SK-N-SH treated with all-trans-retinoic acid at 6 μM for 48 hours (cell line): ENCODE measurements around the gene UNC5B.

Source experiments
- ATAC-seq: fragments of 200-7000 bp; cut with Tn5 transposase; 3 replicates; pipeline ENCODE4 v1.9.1; 2020; ENCODE audit warnings: mild to moderate bottlenecking, moderate library complexity
- ARNTL ChIP-seq: fragments of 450-650 bp; formaldehyde crosslinking; IDR thresholded peaks from 2 replicates; pipeline ENCODE4 v1.5.0; 2020; ENCODE audit warnings: low read depth, mild to moderate bottlenecking, moderate library complexity, borderline replicate concordance
- BACH2 ChIP-seq: fragments of 250-450 bp; sonication (Bioruptor Pico); IDR thresholded peaks from 2 replicates; pipeline ENCODE4 v1.9.0; 2021; ENCODE audit warnings: mild to moderate bottlenecking, borderline replicate concordance
- CREB5 ChIP-seq: fragments of 250-450 bp; sonication (Bioruptor Pico); IDR thresholded peaks from 2 replicates; pipeline ENCODE4 v1.5.1; 2020; ENCODE audit warnings: low read depth, mild to moderate bottlenecking, moderate library complexity
- CSDC2 ChIP-seq: fragments of 250-450 bp; sonication (Bioruptor Pico); IDR thresholded peaks from 2 replicates; pipeline ENCODE4 v1.5.0; 2020; ENCODE audit warnings: mild to moderate bottlenecking, moderate library complexity
- CSRNP3 ChIP-seq: fragments of 250-450 bp; sonication (Bioruptor Pico); IDR thresholded peaks from 2 replicates; pipeline ENCODE4 v1.5.1; 2021; ENCODE audit warnings: mild to moderate bottlenecking, moderate library complexity
- ISL1 ChIP-seq: fragments of 250-450 bp; sonication (Bioruptor Pico); IDR thresholded peaks from 2 replicates; pipeline ENCODE4 v2.1.2; 2022; ENCODE audit warnings: mild to moderate bottlenecking, moderate library complexity
- OSR1 ChIP-seq: fragments of 250-450 bp; sonication (Bioruptor Pico); IDR thresholded peaks from 2 replicates; pipeline ENCODE4 v1.8.0; 2022; ENCODE audit warnings: moderate library complexity, mild to moderate bottlenecking, inconsistent platforms
- PPARA ChIP-seq: fragments of 250-450 bp; sonication (Bioruptor Pico); IDR thresholded peaks from 2 replicates; pipeline ENCODE4 v1.5.0; 2020; ENCODE audit warnings: mild to moderate bottlenecking, borderline replicate concordance
- RARB ChIP-seq: fragments of 250-450 bp; sonication (Bioruptor Pico); IDR thresholded peaks from 2 replicates; pipeline ENCODE4 v1.8.0; 2021; ENCODE audit warnings: mild to moderate bottlenecking, moderate library complexity
- TCF4 ChIP-seq: fragments of 250-450 bp; sonication (Bioruptor Pico); IDR thresholded peaks from 2 replicates; pipeline ENCODE4 v1.8.0; 2021; ENCODE audit warnings: mild to moderate bottlenecking, moderate library complexity, borderline replicate concordance
- ZC3H10 ChIP-seq: fragments of 250-450 bp; sonication (Bioruptor Pico); IDR thresholded peaks from 2 replicates; pipeline ENCODE4 v1.5.1; 2021; ENCODE audit warnings: mild to moderate bottlenecking, moderate library complexity
- ZFP3 ChIP-seq: fragments of 250-450 bp; sonication (Bioruptor Pico); IDR thresholded peaks from 2 replicates; pipeline ENCODE4 v1.5.0; 2020; ENCODE audit warnings: mild to moderate bottlenecking, moderate library complexity
- ZFP30 ChIP-seq: fragments of 450-650 bp; formaldehyde crosslinking; IDR thresholded peaks from 2 replicates; pipeline ENCODE4 v1.5.0; 2022; ENCODE audit warnings: mild to moderate bottlenecking, moderate library complexity
- ZNF565 ChIP-seq: fragments of 450-650 bp; formaldehyde crosslinking; conservative IDR thresholded peaks from 2 replicates; pipeline ENCODE4 v1.5.0; 2020; ENCODE audit warnings: low read depth, mild to moderate bottlenecking, moderate library complexity
- ZNF70 ChIP-seq: fragments of 450-650 bp; formaldehyde crosslinking; IDR thresholded peaks from 2 replicates; pipeline ENCODE4 v1.5.0; 2020; ENCODE audit warnings: mild to moderate bottlenecking, moderate library complexity
- ZNF8 ChIP-seq: fragments of 450-650 bp; formaldehyde crosslinking; IDR thresholded peaks from 2 replicates; pipeline ENCODE4 v1.5.0; 2020; ENCODE audit warnings: mild to moderate bottlenecking, moderate library complexity
- TF ChIP-seq, protein P1 (sequence below): fragments of 250-450 bp; sonication (Bioruptor Pico); IDR thresholded peaks from 2 replicates; pipeline ENCODE4 v1.5.0; 2020; ENCODE audit warnings: mild to moderate bottlenecking, moderate library complexity
- TF ChIP-seq, protein P2 (sequence below): fragments of 250-450 bp; sonication (Bioruptor Pico); IDR thresholded peaks from 2 replicates; pipeline ENCODE4 v1.8.0; 2020; ENCODE audit warnings: mild to moderate bottlenecking, moderate library complexity, borderline replicate concordance

Gene UNC5B

GRCh38 chr10:71245420-71246325 is 33.3 kb downstream of the UNC5B start:
- ATAC-seq: no peak
- TF ChIP-seq, protein P1, sequence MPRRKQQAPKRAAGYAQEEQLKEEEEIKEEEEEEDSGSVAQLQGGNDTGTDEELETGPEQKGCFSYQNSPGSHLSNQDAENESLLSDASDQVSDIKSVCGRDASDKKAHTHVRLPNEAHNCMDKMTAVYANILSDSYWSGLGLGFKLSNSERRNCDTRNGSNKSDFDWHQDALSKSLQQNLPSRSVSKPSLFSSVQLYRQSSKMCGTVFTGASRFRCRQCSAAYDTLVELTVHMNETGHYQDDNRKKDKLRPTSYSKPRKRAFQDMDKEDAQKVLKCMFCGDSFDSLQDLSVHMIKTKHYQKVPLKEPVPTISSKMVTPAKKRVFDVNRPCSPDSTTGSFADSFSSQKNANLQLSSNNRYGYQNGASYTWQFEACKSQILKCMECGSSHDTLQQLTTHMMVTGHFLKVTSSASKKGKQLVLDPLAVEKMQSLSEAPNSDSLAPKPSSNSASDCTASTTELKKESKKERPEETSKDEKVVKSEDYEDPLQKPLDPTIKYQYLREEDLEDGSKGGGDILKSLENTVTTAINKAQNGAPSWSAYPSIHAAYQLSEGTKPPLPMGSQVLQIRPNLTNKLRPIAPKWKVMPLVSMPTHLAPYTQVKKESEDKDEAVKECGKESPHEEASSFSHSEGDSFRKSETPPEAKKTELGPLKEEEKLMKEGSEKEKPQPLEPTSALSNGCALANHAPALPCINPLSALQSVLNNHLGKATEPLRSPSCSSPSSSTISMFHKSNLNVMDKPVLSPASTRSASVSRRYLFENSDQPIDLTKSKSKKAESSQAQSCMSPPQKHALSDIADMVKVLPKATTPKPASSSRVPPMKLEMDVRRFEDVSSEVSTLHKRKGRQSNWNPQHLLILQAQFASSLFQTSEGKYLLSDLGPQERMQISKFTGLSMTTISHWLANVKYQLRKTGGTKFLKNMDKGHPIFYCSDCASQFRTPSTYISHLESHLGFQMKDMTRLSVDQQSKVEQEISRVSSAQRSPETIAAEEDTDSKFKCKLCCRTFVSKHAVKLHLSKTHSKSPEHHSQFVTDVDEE (CRISPR knock-in tag): no peak
- TF ChIP-seq, protein P2, sequence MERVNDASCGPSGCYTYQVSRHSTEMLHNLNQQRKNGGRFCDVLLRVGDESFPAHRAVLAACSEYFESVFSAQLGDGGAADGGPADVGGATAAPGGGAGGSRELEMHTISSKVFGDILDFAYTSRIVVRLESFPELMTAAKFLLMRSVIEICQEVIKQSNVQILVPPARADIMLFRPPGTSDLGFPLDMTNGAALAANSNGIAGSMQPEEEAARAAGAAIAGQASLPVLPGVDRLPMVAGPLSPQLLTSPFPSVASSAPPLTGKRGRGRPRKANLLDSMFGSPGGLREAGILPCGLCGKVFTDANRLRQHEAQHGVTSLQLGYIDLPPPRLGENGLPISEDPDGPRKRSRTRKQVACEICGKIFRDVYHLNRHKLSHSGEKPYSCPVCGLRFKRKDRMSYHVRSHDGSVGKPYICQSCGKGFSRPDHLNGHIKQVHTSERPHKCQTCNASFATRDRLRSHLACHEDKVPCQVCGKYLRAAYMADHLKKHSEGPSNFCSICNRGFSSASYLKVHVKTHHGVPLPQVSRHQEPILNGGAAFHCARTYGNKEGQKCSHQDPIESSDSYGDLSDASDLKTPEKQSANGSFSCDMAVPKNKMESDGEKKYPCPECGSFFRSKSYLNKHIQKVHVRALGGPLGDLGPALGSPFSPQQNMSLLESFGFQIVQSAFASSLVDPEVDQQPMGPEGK (CRISPR knock-in tag): no peak
- TF ChIP-seq ISL1 (CRISPR knock-in tag): no peak
- TF ChIP-seq TCF4 (CRISPR knock-in tag): no peak

DNA sequence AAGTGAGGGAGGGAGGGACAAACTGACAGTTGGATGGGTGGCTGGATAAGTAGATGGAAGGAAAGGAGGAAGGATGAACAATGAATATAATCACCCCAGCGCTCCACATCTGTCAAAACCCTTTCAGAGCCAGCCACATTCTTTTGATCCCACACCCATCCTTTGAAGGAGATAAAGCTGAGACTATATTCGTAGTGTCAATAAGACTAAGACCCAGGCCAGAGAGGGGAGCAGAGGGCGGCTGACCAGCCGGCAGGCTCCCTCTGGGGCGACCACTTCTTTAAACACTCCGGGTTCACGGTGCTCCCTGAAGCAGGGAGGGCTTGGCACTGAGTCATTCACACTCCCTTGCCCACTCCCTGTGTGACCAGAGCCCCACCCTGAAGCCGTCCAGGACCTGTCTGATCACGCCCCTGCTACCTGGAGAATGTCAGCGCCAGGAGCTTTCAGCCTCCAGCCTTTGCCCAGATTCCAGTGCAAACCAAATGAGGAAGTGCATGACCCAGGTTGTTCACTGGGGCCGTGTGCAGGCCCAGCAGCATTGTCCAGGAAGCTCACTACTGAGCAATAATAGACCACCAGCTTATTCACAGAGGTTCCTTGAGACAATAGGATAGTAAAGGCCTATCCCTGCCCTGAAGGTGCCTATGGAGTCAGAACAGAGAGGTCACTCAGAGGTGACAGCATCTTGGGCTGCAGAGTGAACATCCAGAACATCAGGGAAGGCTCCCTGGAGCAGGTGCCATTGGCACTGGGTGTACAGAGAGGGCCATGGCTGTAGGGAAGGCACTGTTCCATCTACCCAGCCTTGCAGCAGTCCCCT is 34.4 kb downstream of the UNC5B start:
- ATAC-seq: no peak
- TF ChIP-seq TCF4 (CRISPR knock-in tag) (no peak), ZFP3 (CRISPR knock-in tag) (no peak), ZC3H10 (CRISPR knock-in tag) (no peak), PPARA (CRISPR knock-in tag) (no peak), CSDC2 (CRISPR knock-in tag) (no peak), BACH2 (CRISPR knock-in tag) (no peak), ISL1 (CRISPR knock-in tag) (no peak)
- TF ChIP-seq, protein P2 (CRISPR knock-in tag): no peak

DNA sequence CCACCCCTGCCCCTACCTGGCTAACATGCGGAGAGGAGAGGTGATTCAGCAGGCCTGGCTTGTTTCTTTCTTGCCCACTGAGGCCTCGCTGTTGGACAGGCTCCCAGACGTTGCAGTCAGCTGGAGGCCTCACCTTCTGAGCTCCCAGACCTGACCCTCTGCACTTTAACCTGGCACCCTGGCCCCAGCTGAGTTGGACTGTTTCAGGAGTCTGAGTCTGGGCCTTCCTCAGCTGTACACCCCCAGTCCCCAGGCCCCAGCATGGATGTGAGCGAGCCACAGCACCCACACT is 35.0 kb downstream of the UNC5B start:
- ATAC-seq: no peak
- TF ChIP-seq CREB5 (CRISPR knock-in tag): no peak
- TF ChIP-seq, all 23 proteins: peak for 0

DNA sequence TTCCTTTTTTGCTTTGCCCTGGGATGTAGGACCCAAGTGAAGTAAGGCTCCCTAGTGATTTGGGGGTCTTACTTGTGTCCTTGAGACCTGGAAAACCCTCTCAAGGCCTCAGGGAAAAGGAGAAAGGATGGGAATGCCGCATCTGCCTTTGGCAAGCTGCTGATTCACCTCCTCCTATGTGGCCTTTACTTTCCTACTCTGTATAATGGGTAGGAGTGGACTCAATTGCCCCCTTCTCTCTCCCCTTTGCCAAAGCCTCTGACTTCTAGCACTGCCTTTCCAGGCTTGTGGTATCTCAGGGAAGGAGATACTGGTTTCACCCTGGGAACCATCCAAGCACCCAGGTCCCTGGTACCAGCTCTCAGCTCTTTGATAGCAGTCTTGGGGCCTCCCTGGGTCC is 35.4 kb downstream of the UNC5B start:
- ATAC-seq: no peak
- TF ChIP-seq ZNF8 (CRISPR knock-in tag) (no peak), CSRNP3 (CRISPR knock-in tag) (no peak), BACH2 (CRISPR knock-in tag) (no peak), PPARA (CRISPR knock-in tag) (no peak), TCF4 (CRISPR knock-in tag) (no peak), ZFP3 (CRISPR knock-in tag) (no peak), ZNF70 (CRISPR knock-in tag) (no peak), RARB (CRISPR knock-in tag) (no peak), ZFP30 (CRISPR knock-in tag) (no peak), ZC3H10 (CRISPR knock-in tag) (no peak), ZNF565 (CRISPR knock-in tag) (no peak), OSR1 (CRISPR knock-in tag) (no peak), ARNTL (no peak)
- TF ChIP-seq, protein P1 (CRISPR knock-in tag): no peak
- TF ChIP-seq, protein P2 (CRISPR knock-in tag): no peak
